Measurements from ENCODE around the gene AIM2.
A peak's percentile ranks its signal among the peaks of the same experiment; 100 is the strongest.

AIM2 gene

DNA sequence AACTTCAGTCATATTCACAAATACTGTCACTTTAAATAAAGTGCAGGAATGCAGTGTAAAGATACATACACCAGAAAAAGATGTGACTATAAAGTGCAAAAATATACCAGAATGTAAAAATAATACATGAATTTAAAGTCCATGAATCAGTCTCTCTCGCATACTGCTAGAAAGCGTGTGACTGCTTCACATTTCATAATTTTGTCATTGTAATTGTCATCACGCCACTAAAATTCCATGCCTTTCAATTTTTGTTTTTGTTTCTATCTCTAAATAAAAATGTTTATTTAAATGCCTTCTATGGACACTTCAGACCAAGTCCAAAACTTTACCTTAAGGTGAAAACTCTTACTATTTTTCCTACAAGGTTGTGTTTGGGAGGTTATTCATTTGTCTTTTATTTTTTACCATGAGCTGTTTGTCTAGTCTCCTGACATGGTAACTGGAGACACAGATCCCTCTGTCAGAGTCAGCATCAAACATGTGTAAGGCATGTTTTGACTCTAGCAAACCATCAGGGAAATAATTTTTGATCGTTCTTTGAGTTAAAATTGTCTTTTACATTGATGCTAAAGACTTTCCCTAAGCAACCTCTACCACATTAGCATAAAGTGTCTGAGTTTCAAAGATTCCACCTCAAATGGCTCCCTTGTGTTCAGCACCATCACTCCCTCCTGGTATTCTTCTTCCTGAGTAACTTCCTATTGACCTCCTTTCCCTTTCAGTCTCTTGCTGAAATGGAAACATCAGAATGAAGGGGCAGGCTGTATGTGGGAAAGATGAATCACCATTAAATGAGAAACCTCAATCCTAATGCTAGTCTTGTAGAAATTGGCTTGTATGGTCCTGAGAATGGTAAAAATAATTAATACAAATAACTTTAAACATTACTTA is 14.0 kb upstream of the AIM2 start:
- H2AFZ ChIP-seq (ENCODE audit: low read depth, low read length): no peak overlapping the region
- H3K4me2 ChIP-seq (ENCODE audit: low read length): no peak overlapping the region
- no peaks in the 10 kb centered on the region for H3K79me2 ChIP-seq (ENCODE audit: low read length)
- no peaks in the 10 kb centered on the region for H3K36me3 ChIP-seq (replicated peaks; ENCODE audit: low read depth, low read length)
- H3K9me3 ChIP-seq (ENCODE audit: insufficient read depth, low read length): no peaks in the 10 kb centered on the region
- TF ChIP-seq, protein P1, sequence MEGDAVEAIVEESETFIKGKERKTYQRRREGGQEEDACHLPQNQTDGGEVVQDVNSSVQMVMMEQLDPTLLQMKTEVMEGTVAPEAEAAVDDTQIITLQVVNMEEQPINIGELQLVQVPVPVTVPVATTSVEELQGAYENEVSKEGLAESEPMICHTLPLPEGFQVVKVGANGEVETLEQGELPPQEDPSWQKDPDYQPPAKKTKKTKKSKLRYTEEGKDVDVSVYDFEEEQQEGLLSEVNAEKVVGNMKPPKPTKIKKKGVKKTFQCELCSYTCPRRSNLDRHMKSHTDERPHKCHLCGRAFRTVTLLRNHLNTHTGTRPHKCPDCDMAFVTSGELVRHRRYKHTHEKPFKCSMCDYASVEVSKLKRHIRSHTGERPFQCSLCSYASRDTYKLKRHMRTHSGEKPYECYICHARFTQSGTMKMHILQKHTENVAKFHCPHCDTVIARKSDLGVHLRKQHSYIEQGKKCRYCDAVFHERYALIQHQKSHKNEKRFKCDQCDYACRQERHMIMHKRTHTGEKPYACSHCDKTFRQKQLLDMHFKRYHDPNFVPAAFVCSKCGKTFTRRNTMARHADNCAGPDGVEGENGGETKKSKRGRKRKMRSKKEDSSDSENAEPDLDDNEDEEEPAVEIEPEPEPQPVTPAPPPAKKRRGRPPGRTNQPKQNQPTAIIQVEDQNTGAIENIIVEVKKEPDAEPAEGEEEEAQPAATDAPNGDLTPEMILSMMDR (IDR thresholded peaks at IDR 0.05; ENCODE audit: low read depth, low read length): no peak
- TF ChIP-seq EZH2phosphoT487 (IDR thresholded peaks at IDR 0.05; ENCODE audit: low read depth): no peak
- H3K4me1 ChIP-seq (ENCODE audit: low read length): peaks cover 29% of the 10 kb centered on the region
- H3K27ac ChIP-seq (ENCODE audit: low read length): no peak overlapping the region
- no peak overlapping the region for H3K9ac ChIP-seq (ENCODE audit: low read length)
- H4K20me1 ChIP-seq (ENCODE audit: insufficient read depth, low read length): no peaks in the 10 kb centered on the region
- no peak overlapping the region for H3K4me3 ChIP-seq (ENCODE audit: low read length)
- no peaks in the 10 kb centered on the region for H3K27me3 ChIP-seq (ENCODE audit: low read depth, low read length)

DNA sequence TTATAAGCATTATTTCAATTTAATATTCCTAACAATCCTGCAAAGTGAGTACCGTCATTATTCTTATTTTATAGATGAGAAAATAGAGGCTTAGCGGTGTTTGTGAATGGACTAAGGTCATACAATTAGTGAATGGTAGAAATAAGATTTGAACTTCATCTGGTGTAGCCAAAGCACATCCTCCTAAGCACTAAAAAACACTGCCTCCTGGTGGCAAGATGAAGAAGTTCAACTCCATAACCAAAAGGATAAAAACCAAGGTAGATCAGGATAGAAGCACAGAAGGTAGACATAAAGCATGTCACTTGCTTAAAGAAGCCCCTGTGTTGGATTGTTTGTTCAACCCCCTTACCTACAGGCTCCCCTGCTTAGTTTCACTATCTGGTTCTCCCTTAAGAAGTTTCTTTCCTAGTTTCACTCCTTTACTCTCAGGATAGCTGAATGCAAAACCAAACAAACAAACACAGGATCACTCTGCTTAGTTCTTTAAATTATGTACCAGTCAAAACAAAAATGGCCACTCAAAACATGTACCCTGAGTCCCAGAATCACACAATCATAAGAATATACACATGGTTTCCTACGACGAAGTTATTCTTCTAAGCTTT is 12.7 kb upstream of the AIM2 start:
- Histone ChIP-seq H3K27ac (ENCODE audit: low read length) (peak overlapping the region; percentile 58), H3K4me2 (ENCODE audit: low read length) (peak overlapping the region; percentile 56), H3K9ac (ENCODE audit: low read length) (peak overlapping the region; percentile 24; the same call in 1 of the 2 replicates), H3K9me3 (ENCODE audit: insufficient read depth, low read length) (no peaks in the 10 kb centered on the region), H4K20me1 (ENCODE audit: insufficient read depth, low read length) (no peaks in the 10 kb centered on the region), H3K79me2 (ENCODE audit: low read length) (no peaks in the 10 kb centered on the region), H3K4me1 (ENCODE audit: low read length) (peaks cover 29% of the 10 kb centered on the region), H3K27me3 (ENCODE audit: low read depth, low read length) (no peaks in the 10 kb centered on the region), H3K36me3 (replicated peaks; ENCODE audit: low read depth, low read length) (no peaks in the 10 kb centered on the region), H2AFZ (ENCODE audit: low read depth, low read length) (peak overlapping the region; percentile 5; the same call in 1 of the 2 replicates), H3K4me3 (ENCODE audit: low read length) (peak overlapping the region; percentile 20)
- no peak for TF ChIP-seq EZH2phosphoT487 (IDR thresholded peaks at IDR 0.05; ENCODE audit: low read depth)
- TF ChIP-seq, protein P1 (IDR thresholded peaks at IDR 0.05; ENCODE audit: low read depth, low read length): peak; percentile 89

DNA sequence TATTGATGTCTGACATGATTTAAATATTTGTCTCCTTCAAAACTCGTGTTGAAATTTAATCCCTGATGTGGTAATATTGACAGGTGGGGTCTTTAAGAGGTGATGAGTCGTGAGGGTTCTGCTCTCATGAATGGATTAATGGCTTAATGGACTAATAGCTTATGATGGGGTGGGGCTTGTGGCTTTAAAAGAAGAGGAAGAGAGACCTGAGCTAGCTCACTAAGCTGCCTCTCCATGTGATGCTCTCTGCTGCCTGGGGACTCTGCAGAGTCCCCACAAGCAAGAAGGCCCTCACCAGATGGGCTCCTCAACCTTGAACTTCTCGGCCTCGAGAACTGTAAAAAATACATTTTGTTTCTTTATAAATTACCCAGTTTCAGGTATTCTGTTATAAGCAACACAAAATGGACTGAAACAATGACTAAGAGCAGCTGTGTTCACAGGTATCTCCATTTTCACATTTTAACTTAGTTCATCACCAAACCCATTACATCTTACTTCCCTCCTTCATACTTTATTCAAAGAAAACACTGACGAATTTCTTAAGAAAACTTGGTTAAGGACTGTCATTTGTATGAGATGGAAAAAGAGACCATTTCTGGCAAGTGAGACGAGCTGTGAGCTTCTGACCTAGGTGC is 12.1 kb upstream of the AIM2 start:
- H3K27ac ChIP-seq (ENCODE audit: low read length): peak overlapping the region; percentile 58
- H3K9me3 ChIP-seq (ENCODE audit: insufficient read depth, low read length): no peaks in the 10 kb centered on the region
- peak overlapping the region; percentile 23; the same call in 1 of the 2 replicates for H2AFZ ChIP-seq (ENCODE audit: low read depth, low read length)
- H3K4me2 ChIP-seq (ENCODE audit: low read length): peak overlapping the region; percentile 56
- TF ChIP-seq, protein P1 (IDR thresholded peaks at IDR 0.05; ENCODE audit: low read depth, low read length): no peak
- TF ChIP-seq EZH2phosphoT487 (IDR thresholded peaks at IDR 0.05; ENCODE audit: low read depth): no peak
- H3K79me2 ChIP-seq (ENCODE audit: low read length): no peaks in the 10 kb centered on the region
- peak overlapping the region; percentile 20 for H3K4me3 ChIP-seq (ENCODE audit: low read length)
- no peaks in the 10 kb centered on the region for H4K20me1 ChIP-seq (ENCODE audit: insufficient read depth, low read length)
- peaks cover 29% of the 10 kb centered on the region for H3K4me1 ChIP-seq (ENCODE audit: low read length)
- H3K27me3 ChIP-seq (ENCODE audit: low read depth, low read length): no peaks in the 10 kb centered on the region
- H3K36me3 ChIP-seq (replicated peaks; ENCODE audit: low read depth, low read length): no peaks in the 10 kb centered on the region
- peak overlapping the region; percentile 24; the same call in 1 of the 2 replicates for H3K9ac ChIP-seq (ENCODE audit: low read length)

DNA sequence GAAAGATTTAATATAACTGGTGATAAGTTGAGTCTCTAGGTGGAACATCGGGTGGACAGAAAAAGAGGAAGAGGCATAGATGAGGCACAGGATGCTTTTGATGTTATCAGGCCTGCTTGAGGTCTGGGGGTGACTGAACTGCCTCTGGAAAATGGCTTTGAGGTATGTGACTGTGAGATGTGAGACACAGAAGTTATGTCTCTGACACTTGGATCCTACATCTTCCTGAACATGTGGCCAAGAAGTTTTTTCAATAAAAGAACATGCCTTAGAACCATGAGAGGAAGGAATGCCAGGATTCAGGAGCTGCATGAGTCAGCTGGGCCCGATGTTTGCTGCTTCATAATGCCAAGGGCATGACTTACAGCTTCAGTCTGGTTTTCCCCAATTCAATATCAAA is 11.5 kb upstream of the AIM2 start:
- Histone ChIP-seq H3K4me1 (ENCODE audit: low read length) (peaks cover 29% of the 10 kb centered on the region), H3K4me2 (ENCODE audit: low read length) (peak overlapping the region; percentile 56), H3K27me3 (ENCODE audit: low read depth, low read length) (no peaks in the 10 kb centered on the region), H3K79me2 (ENCODE audit: low read length) (no peaks in the 10 kb centered on the region), H2AFZ (ENCODE audit: low read depth, low read length) (peak overlapping the region; percentile 23; the same call in 1 of the 2 replicates), H3K4me3 (ENCODE audit: low read length) (no peak overlapping the region), H4K20me1 (ENCODE audit: insufficient read depth, low read length) (no peaks in the 10 kb centered on the region), H3K36me3 (replicated peaks; ENCODE audit: low read depth, low read length) (no peaks in the 10 kb centered on the region), H3K9ac (ENCODE audit: low read length) (peak overlapping the region; percentile 9; the same call in 1 of the 2 replicates), H3K9me3 (ENCODE audit: insufficient read depth, low read length) (no peaks in the 10 kb centered on the region), H3K27ac (ENCODE audit: low read length) (peak overlapping the region; percentile 58)
- TF ChIP-seq, protein P1 (IDR thresholded peaks at IDR 0.05; ENCODE audit: low read depth, low read length): no peak
- no peak for TF ChIP-seq EZH2phosphoT487 (IDR thresholded peaks at IDR 0.05; ENCODE audit: low read depth)

Measured in OCI-LY3 (cell line).